Panc1 (cell line): ENCODE results near the gene PCSK7.

ENCODE experiments used
- CTCF ChIP-seq: fragments of 450-650 bp; IDR thresholded peaks from 2 replicates; pipeline ENCODE4 v1.5.1; 2017; ENCODE audit warnings: mild to moderate bottlenecking
- POLR2AphosphoS5 ChIP-seq: IDR thresholded peaks from 2 replicates; pipeline ENCODE4 v1.6.1; 2012; ENCODE audit warnings: mild to moderate bottlenecking, low read depth, low read length, moderate library complexity
- SIN3A ChIP-seq: IDR thresholded peaks from 2 replicates; pipeline ENCODE4 v1.6.1; 2012; ENCODE audit warnings: low read depth, mild to moderate bottlenecking, low read length, moderate library complexity, borderline replicate concordance; ENCODE audit not compliant: insufficient read depth
- TCF7L2 ChIP-seq: IDR thresholded peaks from 2 replicates; pipeline ENCODE4 v1.6.1; 2011; ENCODE audit warnings: mild to moderate bottlenecking, low read depth, low read length, inconsistent platforms

GRCh38 chr11:117259417-117259816 is 27.5 kb upstream of the PCSK7 start:
- no peak for TF ChIP-seq CTCF
- TF ChIP-seq TCF7L2 = no peak
- no peak for TF ChIP-seq POLR2AphosphoS5
- TF ChIP-seq SIN3A = no peak
